Calu3 (cell line): Measurements from ENCODE around the gene SLC22A31. TPM values are rescaled to one million over a fixed set of nuclear protein-coding genes. Genes with fewer than 3 reads are reported as not detected.

ENCODE experiments used
- BruUV-seq: library from RNA; stranded (reverse); fragments of 400-500 nt; replicated peaks from 2 replicates; lab custom pipeline; 2021; lab: Mats Ljungman, UMichigan
- CTCF ChIA-PET: fragments of 300-600 bp; sonication (Branson Sonifier 250); formaldehyde crosslinking; loops from one replicate; lab custom pipeline; 2022; ENCODE audit warnings: antibody characterized with exemption; lab: Charles Lee
- DNase-seq: peaks from one replicate; pipeline ENCODE4 v3.0.0; 2022
- H3K27ac Mint-ChIP-seq: one replicate; pipeline ENCODE4 v1.8.0; 2022; ENCODE audit warnings: mixed read lengths; ENCODE audit not compliant: unreplicated experiment
- H3K27me3 Mint-ChIP-seq: one replicate; pipeline ENCODE4 v1.8.0; 2022; ENCODE audit warnings: mixed read lengths; ENCODE audit not compliant: unreplicated experiment
- H3K36me3 Mint-ChIP-seq: one replicate; pipeline ENCODE4 v1.8.0; 2022; ENCODE audit warnings: mild to moderate bottlenecking, moderate library complexity, mixed read lengths; ENCODE audit not compliant: insufficient read depth, unreplicated experiment
- H3K4me1 Mint-ChIP-seq: one replicate; pipeline ENCODE4 v1.8.0; 2022; ENCODE audit warnings: mild to moderate bottlenecking, low read depth, mixed read lengths; ENCODE audit not compliant: unreplicated experiment
- H3K4me3 Mint-ChIP-seq: one replicate; pipeline ENCODE4 v1.8.0; 2022; ENCODE audit warnings: mild to moderate bottlenecking, low read depth, moderate library complexity, mixed read lengths; ENCODE audit not compliant: unreplicated experiment
- H3K9me3 Mint-ChIP-seq: one replicate; pipeline ENCODE4 v1.8.0; 2022; ENCODE audit warnings: low read depth, mixed read lengths; ENCODE audit not compliant: unreplicated experiment
- intact Hi-C: fragments of 100-400 bp; cut with micrococcal nuclease; formaldehyde crosslinking; loops from one replicate; pipeline ENCODE4 v1.10.0; 2022; ENCODE audit not compliant: unreplicated experiment
- total RNA-seq: library from RNA; stranded (reverse); gene quantifications from 2 replicates; pipeline ENCODE4 v1.2.3, GENCODE V29; 2022
- TF ChIP-seq, protein P1 (sequence below): fragments of 200-600 bp; IDR thresholded peaks from one replicate; pipeline ENCODE4 v1.8.0; 2022; ENCODE audit warnings: antibody characterized with exemption; ENCODE audit not compliant: unreplicated experiment

Gene SLC22A31
- total RNA-seq, 1 experiment from 2014 or later, result 0.52 TPM

DNA sequence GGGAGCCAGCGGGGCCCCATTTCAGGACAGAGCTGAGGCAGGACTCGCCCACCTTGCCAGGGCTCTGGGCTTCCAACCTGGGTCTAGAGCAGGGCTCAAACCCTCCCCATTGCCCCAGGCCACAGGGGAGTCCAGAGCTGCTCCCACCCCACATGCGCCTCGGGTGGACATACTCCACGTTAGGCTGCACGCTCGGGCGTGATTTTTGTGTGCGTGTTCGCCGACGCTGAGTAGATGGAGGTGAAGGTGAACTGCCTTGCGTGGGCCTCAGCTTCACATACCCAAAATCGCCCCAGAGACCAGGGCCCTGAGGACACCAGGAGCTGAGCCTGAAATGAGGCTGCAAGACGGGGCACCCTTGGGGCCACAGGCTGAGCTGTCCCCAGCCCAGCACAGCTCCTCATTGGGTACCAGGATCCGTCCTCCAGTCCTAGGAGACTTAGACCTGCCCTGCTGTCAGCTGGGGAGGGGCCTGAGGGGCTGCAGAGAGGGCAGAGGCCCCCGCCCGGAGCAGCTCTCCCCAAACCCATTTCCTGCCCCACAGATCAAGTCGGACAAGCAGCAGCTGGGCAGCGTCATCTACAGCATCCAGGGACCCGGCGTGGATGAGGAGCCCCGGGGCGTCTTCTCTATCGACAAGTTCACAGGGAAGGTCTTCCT, 20.6 kb downstream of the SLC22A31 start:
- Mint-ChIP-seq H3K4me3 (no peak overlapping the region), H3K27ac (no peak overlapping the region), H3K36me3 (peaks cover 4% of the 10 kb centered on the region), H3K27me3 (peaks cover 58% of the 10 kb centered on the region), H3K4me1 (no peaks in the 10 kb centered on the region), H3K9me3 (no peaks in the 10 kb centered on the region)
- TF ChIP-seq, protein P1, sequence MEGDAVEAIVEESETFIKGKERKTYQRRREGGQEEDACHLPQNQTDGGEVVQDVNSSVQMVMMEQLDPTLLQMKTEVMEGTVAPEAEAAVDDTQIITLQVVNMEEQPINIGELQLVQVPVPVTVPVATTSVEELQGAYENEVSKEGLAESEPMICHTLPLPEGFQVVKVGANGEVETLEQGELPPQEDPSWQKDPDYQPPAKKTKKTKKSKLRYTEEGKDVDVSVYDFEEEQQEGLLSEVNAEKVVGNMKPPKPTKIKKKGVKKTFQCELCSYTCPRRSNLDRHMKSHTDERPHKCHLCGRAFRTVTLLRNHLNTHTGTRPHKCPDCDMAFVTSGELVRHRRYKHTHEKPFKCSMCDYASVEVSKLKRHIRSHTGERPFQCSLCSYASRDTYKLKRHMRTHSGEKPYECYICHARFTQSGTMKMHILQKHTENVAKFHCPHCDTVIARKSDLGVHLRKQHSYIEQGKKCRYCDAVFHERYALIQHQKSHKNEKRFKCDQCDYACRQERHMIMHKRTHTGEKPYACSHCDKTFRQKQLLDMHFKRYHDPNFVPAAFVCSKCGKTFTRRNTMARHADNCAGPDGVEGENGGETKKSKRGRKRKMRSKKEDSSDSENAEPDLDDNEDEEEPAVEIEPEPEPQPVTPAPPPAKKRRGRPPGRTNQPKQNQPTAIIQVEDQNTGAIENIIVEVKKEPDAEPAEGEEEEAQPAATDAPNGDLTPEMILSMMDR, result no peak
- intact Hi-C loops, result no loop called here
- CTCF ChIA-PET, result interaction anchor here (0.6 kb wide), 1 partner anchor 8 kb away, joined by 3 read pairs; no protein-coding TSS in a partner anchor
- DNase-seq, result no peak
- no TSS peak for BruUV-seq

DNA sequence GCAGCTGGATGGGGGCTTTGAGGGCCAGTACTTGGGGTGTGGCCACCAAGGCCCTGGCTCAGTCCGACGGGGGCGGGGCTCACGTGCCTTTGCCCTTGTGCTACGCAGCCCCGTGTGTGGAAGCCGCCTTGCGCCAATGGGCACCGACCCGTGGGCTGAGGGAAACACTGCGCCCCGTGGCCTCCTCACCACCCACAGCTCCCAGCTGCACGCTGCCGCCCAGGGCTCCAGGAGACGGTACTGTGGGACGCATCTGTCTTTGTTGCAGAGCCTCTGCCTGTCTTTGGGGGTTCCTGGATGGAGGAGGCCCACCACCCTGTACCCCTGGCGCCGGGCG, 21.2 kb downstream of the SLC22A31 start:
- Mint-ChIP-seq H3K4me3 (no peak overlapping the region), H3K36me3 (no peaks in the 10 kb centered on the region), H3K4me1 (no peaks in the 10 kb centered on the region), H3K27ac (no peak overlapping the region), H3K27me3 (peaks cover 58% of the 10 kb centered on the region), H3K9me3 (no peaks in the 10 kb centered on the region)
- no peak for DNase-seq
- CTCF ChIA-PET, result no interaction called here
- intact Hi-C loops, result no loop called here
- TF ChIP-seq, protein P1, result no peak
- no TSS peak for BruUV-seq

DNA sequence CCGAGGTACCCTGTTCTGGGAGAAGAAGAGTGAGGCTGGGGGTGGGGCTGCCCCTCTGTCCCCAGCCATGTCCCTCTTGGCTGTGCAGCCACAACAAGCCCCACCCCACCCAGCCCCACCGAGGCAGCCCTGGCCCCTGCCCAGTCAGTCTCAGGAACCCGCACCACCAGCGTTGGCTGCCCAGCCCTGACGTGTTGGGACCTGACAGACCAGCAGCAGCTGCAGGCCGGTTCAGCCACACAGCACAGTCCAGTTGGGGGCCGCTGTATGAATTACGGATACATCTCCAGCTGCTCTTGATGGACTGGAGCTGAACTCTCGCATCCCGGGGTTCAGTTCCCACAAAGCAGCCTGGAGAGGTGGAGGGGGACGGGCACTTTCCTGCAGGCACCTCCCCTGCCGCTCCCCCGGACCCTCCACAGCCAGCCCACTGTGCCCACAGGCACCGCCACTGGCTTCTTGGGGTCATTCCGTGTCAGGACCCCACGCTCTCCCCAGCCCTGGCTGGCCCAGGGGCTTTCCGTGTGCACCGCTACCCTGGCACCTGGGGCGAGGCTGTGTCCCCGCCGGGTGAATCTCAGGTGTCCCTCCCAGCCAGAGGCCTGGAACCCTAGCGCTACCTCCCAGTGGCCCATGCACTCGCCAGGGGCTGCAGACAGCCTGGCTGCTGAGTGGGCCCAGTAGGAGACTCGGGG, 21.7 kb downstream of the SLC22A31 start:
- TF ChIP-seq, protein P1, result no peak
- CTCF ChIA-PET, result interaction anchor here (0.6 kb wide), 1 partner anchor 73 kb away, joined by 3 read pairs; no protein-coding TSS in a partner anchor
- no peaks in the 10 kb centered on the region for H3K36me3 Mint-ChIP-seq
- DNase-seq, result no peak
- no peaks in the 10 kb centered on the region for H3K4me1 Mint-ChIP-seq
- no peak overlapping the region for H3K4me3 Mint-ChIP-seq
- H3K27me3 Mint-ChIP-seq, result peaks cover 58% of the 10 kb centered on the region
- H3K27ac Mint-ChIP-seq, result no peak overlapping the region
- no peaks in the 10 kb centered on the region for H3K9me3 Mint-ChIP-seq
- intact Hi-C loops, result no loop called here
- BruUV-seq, result no TSS peak

DNA sequence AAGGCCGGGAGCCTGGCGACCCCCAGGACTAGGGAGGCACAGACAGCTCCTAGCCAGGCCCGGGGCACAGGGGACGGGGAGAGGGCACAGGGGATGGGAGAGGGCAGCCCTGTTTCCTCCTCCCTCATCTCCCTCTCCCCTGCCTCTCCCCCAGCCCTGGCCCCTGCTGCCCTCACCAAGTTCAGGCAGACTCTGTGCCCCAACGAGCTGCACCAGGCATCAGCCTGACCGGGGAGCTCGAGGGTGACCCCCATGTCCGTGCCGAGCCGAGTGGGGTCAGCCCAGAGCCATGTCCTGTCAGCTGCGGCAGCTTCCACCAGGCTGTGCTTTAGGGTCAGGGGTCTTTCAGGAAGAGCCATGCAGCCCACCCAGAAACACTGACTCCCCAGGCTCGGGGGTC, 22.8 kb downstream of the SLC22A31 start:
- Mint-ChIP-seq H3K27ac (no peak overlapping the region), H3K4me1 (no peaks in the 10 kb centered on the region), H3K27me3 (peaks cover 58% of the 10 kb centered on the region), H3K9me3 (no peaks in the 10 kb centered on the region), H3K36me3 (peaks cover 2% of the 10 kb centered on the region), H3K4me3 (no peak overlapping the region)
- TF ChIP-seq, protein P1, result no peak
- no peak for DNase-seq
- no TSS peak for BruUV-seq
- CTCF ChIA-PET, result interaction anchor here (1.2 kb wide), 1 partner anchor 13 kb away, joined by 5 read pairs; no protein-coding TSS in a partner anchor
- intact Hi-C loops, result no loop called here
